RWPE2 (cell line): ENCODE measurements around the gene GLB1L3.
"Not testable (repeated sequence)": the region's sequence is repeated elsewhere in the genome, so short reads cannot be mapped to it uniquely, and the experiment has no call there.

Experiments
- ATAC-seq: fragments of 200-7000 bp; cut with Tn5 transposase; 3 replicates; pipeline ENCODE4 v1.9.1; 2021; ENCODE audit warnings: low read depth
- DNase-seq: peaks from one replicate; pipeline ENCODE4 v3.0.0-alpha.2; 2020; ENCODE audit warnings: low spot score
- H3K27ac ChIP-seq: fragments of 450-650 bp; 2 replicates; pipeline ENCODE4 v1.5.1; 2017; ENCODE audit warnings: mild to moderate bottlenecking; ENCODE audit not compliant: poor library complexity, severe bottlenecking
- H3K27me3 ChIP-seq: fragments of 250-450 bp; sonication (Bioruptor Pico); 2 replicates; pipeline ENCODE4 v1.5.1; 2021; ENCODE audit warnings: mild to moderate bottlenecking, moderate library complexity; ENCODE audit not compliant: insufficient read depth, poor library complexity, severe bottlenecking
- H3K36me3 ChIP-seq: fragments of 250-450 bp; sonication (Bioruptor Pico); 2 replicates; pipeline ENCODE4 v1.5.1; 2020; ENCODE audit warnings: low read depth, mild to moderate bottlenecking, moderate library complexity
- H3K4me1 ChIP-seq: fragments of 250-450 bp; sonication (Bioruptor Pico); 2 replicates; pipeline ENCODE4 v1.5.1; 2021; ENCODE audit warnings: mild to moderate bottlenecking, moderate library complexity; ENCODE audit not compliant: insufficient read depth, poor library complexity, severe bottlenecking
- H3K4me3 ChIP-seq: fragments of 250-450 bp; sonication (Bioruptor Pico); 2 replicates; pipeline ENCODE4 v1.5.1; 2021; ENCODE audit warnings: mild to moderate bottlenecking, moderate library complexity; ENCODE audit not compliant: severe bottlenecking
- H3K9me3 ChIP-seq: fragments of 250-450 bp; sonication (Bioruptor Pico); 2 replicates; pipeline ENCODE4 v1.5.1; 2021; ENCODE audit warnings: mild to moderate bottlenecking, moderate library complexity; ENCODE audit not compliant: severe bottlenecking
- TF ChIP-seq, protein P1 (sequence below): fragments of 450-650 bp; IDR thresholded peaks from one replicate; pipeline ENCODE4 v1.5.1; 2017; ENCODE audit warnings: mild to moderate bottlenecking, moderate library complexity; ENCODE audit not compliant: poor library complexity, severe bottlenecking

GLB1L3 gene

DNA sequence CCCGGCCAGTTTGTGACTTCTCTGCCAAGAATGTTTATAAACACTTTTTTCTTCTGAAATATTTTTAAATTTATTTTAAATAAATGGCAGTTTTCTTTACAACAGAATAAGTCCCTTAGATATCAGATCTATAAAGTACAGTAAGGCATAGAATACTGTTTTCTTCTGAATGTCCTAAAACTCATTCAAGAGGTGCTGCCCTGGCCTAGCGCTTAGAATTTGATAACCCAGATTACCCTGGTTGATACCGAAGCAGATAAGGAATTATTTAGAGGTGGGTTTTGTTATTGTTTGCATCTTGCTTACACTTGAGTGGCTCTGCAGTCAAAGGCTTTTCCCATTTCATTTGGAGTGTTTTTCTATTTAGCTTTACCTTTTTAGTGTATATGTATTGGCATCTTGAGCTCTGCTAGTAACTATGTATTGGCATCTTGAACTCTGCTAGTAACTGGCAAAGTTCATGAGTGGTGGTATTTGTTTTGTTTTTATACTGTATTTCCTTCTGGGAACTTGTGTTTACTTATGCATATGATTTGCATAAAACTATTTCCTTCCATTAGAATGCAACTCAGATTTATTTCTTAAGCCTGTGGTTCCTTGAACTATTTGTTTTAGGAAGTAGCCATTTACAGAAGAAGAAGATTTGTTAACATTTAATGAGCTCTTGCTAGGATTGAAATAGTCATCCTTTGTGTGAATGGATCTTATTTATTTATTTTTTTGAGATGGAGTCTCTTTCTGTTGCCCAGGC is 21.6 kb upstream of the GLB1L3 start:
- H3K36me3 ChIP-seq, result peaks cover 49% of the 10 kb centered on the region
- H3K27me3 ChIP-seq, result no peaks in the 10 kb centered on the region
- TF ChIP-seq, protein P1, sequence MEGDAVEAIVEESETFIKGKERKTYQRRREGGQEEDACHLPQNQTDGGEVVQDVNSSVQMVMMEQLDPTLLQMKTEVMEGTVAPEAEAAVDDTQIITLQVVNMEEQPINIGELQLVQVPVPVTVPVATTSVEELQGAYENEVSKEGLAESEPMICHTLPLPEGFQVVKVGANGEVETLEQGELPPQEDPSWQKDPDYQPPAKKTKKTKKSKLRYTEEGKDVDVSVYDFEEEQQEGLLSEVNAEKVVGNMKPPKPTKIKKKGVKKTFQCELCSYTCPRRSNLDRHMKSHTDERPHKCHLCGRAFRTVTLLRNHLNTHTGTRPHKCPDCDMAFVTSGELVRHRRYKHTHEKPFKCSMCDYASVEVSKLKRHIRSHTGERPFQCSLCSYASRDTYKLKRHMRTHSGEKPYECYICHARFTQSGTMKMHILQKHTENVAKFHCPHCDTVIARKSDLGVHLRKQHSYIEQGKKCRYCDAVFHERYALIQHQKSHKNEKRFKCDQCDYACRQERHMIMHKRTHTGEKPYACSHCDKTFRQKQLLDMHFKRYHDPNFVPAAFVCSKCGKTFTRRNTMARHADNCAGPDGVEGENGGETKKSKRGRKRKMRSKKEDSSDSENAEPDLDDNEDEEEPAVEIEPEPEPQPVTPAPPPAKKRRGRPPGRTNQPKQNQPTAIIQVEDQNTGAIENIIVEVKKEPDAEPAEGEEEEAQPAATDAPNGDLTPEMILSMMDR, result no peak
- peak overlapping the region; percentile 88 for H3K4me3 ChIP-seq
- no peak overlapping the region for H3K27ac ChIP-seq
- DNase-seq (no peak), ATAC-seq (no peak)
- H3K9me3 ChIP-seq, result no peaks in the 10 kb centered on the region
- H3K4me1 ChIP-seq, result peaks cover 7% of the 10 kb centered on the region

DNA sequence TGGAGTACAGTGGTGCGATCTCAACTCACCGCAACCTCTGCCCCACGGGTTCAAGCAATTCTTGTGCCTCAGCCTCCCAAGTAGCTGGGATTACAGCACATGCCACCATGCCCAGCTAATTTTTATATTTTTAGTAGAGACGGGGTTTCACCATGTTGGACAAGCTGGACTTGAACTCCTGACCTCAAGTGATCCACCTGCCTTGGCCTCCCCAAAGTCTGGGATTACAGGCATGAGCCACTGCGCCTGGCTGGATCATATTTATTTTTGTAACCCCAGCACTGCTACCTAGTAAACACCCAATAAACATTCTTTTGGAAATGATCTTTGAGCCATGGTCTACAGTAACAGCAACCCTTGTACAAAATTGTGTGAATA is 21.0 kb upstream of the GLB1L3 start:
- H3K27ac ChIP-seq, H3K4me1 ChIP-seq, ATAC-seq, H3K4me3 ChIP-seq, H3K27me3 ChIP-seq, DNase-seq, H3K9me3 ChIP-seq: not testable (repeated sequence)
- peaks cover 49% of the 10 kb centered on the region for H3K36me3 ChIP-seq

DNA sequence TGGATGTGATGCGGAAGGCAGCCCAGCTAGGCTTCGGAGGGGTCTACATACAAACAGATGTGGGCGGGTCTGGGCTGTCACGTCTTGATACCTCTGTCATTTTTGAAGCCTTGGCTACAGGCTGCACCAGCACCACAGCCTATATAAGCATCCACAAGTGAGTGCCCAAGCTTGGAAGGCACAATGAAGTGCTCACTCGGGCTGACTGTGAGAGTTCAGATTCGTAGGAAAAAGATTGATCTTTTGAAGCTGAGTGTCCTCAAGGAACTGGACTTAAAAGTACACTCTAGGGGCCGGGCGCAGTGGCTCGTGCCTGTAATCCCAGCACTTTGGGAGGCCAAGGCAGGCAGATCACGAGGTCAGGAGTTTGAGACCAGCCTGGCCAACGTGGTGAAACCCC is 19.1 kb upstream of the GLB1L3 start:
- TF ChIP-seq, protein P1, result no peak
- H3K4me3 ChIP-seq, result no peak overlapping the region
- no peak for ATAC-seq
- H3K4me1 ChIP-seq, result peaks cover 5% of the 10 kb centered on the region
- no peak for DNase-seq
- H3K9me3 ChIP-seq, result no peaks in the 10 kb centered on the region
- no peaks in the 10 kb centered on the region for H3K27me3 ChIP-seq
- H3K27ac ChIP-seq, result no peak overlapping the region
- H3K36me3 ChIP-seq, result peaks cover 43% of the 10 kb centered on the region

DNA sequence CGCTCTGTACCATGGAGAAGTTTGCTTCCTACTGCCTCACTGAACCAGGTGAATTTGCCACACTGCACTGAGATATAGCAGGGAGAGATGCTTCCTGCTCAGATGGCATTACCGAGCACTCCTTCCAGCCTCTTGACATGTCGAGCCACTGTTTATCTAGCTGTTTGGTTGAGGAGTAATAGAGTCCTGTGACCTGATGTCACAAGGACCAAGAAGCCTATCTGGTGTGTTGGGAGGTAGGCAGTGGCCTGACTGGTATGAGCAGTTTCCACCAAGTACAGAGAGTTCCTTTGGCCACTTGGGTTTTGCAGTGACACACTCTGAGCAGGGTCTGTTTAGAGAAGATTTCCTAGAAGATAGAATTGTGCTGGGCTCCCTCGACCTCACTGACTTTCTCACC is 17.6 kb upstream of the GLB1L3 start:
- ATAC-seq (no peak), DNase-seq (no peak)
- no peak overlapping the region for H3K27ac ChIP-seq
- peaks cover 55% of the 10 kb centered on the region for H3K36me3 ChIP-seq
- H3K27me3 ChIP-seq, result no peaks in the 10 kb centered on the region
- peaks cover 3% of the 10 kb centered on the region for H3K4me1 ChIP-seq
- TF ChIP-seq, protein P1, result no peak
- no peaks in the 10 kb centered on the region for H3K9me3 ChIP-seq
- H3K4me3 ChIP-seq, result no peak overlapping the region

DNA sequence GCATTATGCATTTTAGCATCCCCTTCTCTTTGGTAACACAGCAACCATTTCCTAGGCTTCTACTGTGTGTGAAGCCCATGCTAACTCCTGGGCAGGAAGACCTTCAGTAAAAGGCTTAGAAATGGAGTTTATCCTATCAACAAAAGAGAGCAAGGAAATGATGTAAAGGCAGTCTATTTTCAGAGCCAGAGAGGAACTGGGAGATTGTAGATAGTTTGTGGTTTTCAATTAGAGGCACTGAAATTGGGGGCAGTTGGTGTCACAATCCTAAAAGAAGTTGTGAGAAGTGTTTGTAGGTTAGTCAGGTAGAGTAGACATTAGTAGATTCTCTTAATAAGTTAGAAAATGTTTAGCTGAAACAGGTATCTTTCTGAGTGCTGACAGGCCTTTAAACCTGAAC is 15.7 kb upstream of the GLB1L3 start:
- H3K27me3 ChIP-seq, result no peaks in the 10 kb centered on the region

More for the DNA sequence above, 15.7 kb upstream of the GLB1L3 start:
- Histone ChIP-seq H3K4me1 (no peaks in the 10 kb centered on the region), H3K4me3 (no peak overlapping the region), H3K36me3 (peaks cover 58% of the 10 kb centered on the region), H3K27ac (no peak overlapping the region), H3K9me3 (no peaks in the 10 kb centered on the region)
- TF ChIP-seq, protein P1, result no peak
- ATAC-seq (no peak), DNase-seq (no peak)
